ENCODE data around the gene HAGHL.

HAGHL gene

DNA sequence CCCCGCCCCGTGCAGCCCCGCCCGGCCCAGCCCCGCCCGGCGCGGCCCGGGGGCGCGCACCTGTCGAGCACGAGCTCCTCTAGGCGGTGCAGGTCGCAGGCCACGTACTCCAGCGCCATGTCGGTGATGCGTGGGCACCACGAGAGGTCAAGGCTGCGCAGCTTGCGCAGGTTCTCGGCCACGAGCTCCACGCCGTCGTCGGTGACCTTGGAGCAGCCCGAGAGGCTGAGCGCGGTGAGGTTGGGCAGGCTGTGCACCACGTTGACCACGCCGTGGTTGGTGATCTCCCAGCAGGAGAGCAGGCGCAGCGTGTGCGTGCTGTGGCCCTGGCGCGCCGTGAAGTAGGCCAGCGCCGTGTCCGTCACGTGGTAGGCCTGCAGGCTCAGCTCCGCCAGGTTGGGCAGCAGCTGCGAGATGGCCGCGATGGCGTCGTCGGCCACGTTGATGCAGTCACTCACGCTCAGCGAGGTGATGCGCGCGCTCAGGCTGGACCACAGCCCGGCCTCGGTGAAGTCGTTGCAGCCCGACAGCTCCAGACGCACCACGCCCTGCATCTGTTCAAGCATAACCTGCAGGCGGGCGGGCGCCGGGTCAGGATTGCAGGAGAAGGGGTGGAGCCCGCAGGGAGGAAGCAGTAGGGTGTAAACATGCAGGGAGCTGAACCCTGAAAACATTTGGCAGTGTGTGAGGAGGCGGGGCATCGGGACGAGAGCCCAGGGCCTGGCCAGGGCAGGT is 31.4 kb upstream of the HAGHL start:
- peaks cover 65% of the 10 kb centered on the region for H3K27me3 Mint-ChIP-seq
- H3K9me3 Mint-ChIP-seq, result no peaks in the 10 kb centered on the region
- no peaks in the 10 kb centered on the region for H3K36me3 Mint-ChIP-seq
- H3K27ac Mint-ChIP-seq, result peak overlapping the region; percentile 90
- peak overlapping the region; percentile 76 for H3K4me3 Mint-ChIP-seq
- peaks cover 45% of the 10 kb centered on the region for H3K4me1 Mint-ChIP-seq
- CTCF ChIA-PET, result interaction anchor here (1.0 to 1.3 kb wide), 3 partner anchors 17 to 24 kb away, joined by 3 to 4 read pairs (median 4); partner anchors contain the start of gene METRN
- peak; percentile 81 for DNase-seq

DNA sequence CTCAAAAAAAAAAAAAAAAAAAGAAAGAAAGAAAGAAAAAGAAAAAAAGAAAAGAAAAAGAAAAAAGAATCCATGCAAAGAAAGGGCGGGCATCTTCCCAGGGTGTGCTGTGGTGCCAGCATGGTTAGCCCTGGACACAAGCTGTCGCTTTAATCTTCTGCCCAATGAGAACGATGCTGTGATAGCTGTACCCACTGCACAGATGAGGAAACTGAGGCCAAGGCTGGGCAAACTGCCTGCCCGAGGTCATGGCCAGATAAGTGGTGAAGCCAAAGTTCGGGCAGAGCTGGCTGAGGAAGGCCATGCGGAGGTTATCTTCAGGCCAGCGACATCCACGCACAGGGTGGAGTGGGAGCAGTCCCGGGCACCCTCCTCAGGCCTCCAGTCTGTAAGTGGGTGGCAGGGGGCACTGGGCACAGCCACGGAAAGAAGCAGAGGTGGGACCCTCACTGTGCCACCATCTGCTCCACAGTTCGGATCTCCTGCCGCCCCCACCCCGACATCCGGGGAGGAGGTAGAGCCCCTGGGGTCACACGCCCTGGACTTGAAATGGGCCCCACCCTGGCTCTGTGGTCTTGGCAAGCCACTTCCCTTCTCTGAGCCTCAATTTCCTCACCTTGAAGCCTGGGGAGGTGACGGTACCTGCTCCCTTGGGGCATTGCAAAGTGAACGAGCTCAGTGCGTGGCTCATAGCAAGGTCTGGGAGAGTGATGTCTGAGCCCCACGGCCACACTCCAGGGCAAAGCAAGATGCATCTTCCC is 27.8 kb upstream of the HAGHL start:
- Mint-ChIP-seq H3K27ac (peak overlapping the region; percentile 75), H3K27me3 (peaks cover 86% of the 10 kb centered on the region), H3K4me1 (peaks cover 33% of the 10 kb centered on the region), H3K4me3 (no peak overlapping the region), H3K36me3 (no peaks in the 10 kb centered on the region), H3K9me3 (no peaks in the 10 kb centered on the region)
- CTCF ChIA-PET, result no interaction called here
- peak; percentile 53 for DNase-seq

DNA sequence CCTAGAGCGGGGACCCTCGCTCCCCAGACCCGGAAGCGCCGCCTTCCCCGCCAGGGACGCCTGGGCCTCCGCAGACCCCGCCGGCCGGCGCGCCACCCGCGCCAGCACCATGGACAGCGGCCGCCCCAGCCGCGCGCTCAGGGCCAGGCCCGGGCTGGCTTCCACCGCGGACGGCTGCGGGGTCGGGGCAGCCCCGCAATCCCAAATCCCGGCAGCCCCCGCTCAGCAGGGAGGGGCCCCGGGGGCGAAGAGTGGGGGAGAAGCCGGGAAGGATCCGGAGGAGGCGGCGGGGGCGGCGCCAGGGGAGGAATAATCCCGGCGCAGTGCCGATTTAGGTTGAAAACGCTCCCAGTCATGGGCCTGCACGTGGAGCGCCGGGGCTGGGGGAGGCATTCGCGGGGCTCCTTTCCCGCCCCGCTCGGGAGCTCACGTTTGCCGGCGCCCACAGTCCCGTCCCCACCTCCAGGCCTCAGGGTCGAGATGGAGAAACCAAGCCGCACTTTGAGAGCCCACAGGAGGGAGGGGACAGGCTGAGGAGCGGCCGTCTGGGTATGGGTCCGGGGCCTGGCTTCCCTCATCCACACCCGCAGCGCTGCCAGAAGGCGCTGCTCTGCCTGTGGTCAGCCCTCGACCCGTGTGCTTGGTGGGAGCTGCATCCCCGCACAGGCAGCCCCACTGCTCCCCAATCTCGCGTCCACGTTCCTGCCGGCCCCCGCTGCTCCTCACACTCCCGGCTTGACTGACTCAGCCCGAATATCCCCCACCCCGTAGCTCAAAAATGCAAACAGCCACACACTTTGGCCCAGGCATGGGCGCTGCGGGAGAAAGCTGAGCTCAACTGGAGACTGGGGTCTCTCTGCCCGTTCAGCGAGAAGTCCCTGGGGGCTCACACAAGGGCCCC is 26.0 kb upstream of the HAGHL start:
- peaks cover 24% of the 10 kb centered on the region for H3K4me1 Mint-ChIP-seq
- H3K36me3 Mint-ChIP-seq, result no peaks in the 10 kb centered on the region
- H3K9me3 Mint-ChIP-seq, result no peaks in the 10 kb centered on the region
- DNase-seq, result peak; percentile 65
- CTCF ChIA-PET, result interaction anchor here (0.7 to 2.9 kb wide), 2 partner anchors 12 to 84 kb away, joined by 3 to 15 read pairs; no protein-coding TSS in a partner anchor
- H3K27me3 Mint-ChIP-seq, result peaks cover 78% of the 10 kb centered on the region
- no peak overlapping the region for H3K4me3 Mint-ChIP-seq
- H3K27ac Mint-ChIP-seq, result no peak overlapping the region

GRCh38 chr16:702341-702740 is 24.6 kb upstream of the HAGHL start:
- Mint-ChIP-seq H3K4me3 (no peak overlapping the region), H3K4me1 (peaks cover 17% of the 10 kb centered on the region), H3K27me3 (peaks cover 86% of the 10 kb centered on the region), H3K36me3 (no peaks in the 10 kb centered on the region), H3K9me3 (no peaks in the 10 kb centered on the region), H3K27ac (no peak overlapping the region)
- DNase-seq, result no peak
- CTCF ChIA-PET, result interaction anchor here (0.6 to 2.9 kb wide), 4 partner anchors 10 to 492 kb away, joined by 3 to 15 read pairs (median 3); no protein-coding TSS in a partner anchor

DNA sequence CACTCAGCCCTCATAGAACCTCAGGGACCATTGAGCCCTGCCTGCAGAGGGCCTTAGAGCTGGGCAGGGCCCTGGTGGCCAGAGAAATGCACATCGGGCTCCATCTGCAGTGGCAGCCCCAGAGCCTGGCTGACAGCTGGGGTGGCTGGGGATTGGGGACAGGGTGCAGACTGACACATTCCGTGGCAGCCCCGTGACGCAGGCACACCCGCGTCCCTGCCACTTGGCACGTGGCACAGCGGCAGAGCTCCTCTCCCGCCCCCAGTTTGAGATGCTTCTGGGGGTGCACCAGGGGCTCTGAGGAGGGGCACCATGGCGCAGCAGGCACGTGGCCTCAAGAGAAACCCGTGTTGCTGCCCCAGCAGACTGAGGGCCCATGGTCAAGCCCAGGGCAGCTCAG is 23.5 kb upstream of the HAGHL start:
- Mint-ChIP-seq H3K27ac (no peak overlapping the region), H3K4me1 (peaks cover 14% of the 10 kb centered on the region), H3K4me3 (no peak overlapping the region), H3K36me3 (no peaks in the 10 kb centered on the region), H3K9me3 (no peaks in the 10 kb centered on the region), H3K27me3 (peaks cover 91% of the 10 kb centered on the region)
- DNase-seq, result no peak
- CTCF ChIA-PET, result interaction anchor here (1.5 to 2.9 kb wide), 2 partner anchors 9 to 82 kb away, joined by 4 to 15 read pairs; no protein-coding TSS in a partner anchor

DNA sequence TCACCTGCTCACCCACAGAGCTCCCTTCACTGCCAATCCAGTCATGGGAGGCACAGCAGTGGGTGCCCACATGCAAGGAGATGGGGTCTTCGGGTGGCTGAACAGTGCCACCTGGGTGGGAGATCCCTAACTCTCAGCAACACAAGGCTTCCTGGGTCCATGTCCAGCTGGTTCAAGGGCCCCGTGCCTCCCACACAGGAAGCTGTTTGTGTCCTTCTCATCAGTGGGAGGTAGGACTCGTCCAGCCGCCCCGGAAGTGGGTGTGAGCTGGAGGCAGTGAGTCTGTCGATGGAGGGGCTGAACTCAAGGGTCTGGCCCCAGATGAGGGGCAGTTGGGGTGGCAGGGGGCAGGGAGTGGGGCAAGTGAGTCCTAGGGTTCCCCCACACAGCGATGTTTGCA is 22.9 kb upstream of the HAGHL start:
- H3K4me3 Mint-ChIP-seq, result no peak overlapping the region
- DNase-seq, result no peak
- H3K27me3 Mint-ChIP-seq, result peaks cover 92% of the 10 kb centered on the region
- no peaks in the 10 kb centered on the region for H3K9me3 Mint-ChIP-seq
- CTCF ChIA-PET, result interaction anchor here (1.5 to 2.9 kb wide), 2 partner anchors 8 to 81 kb away, joined by 4 to 15 read pairs; no protein-coding TSS in a partner anchor
- no peak overlapping the region for H3K27ac Mint-ChIP-seq
- no peaks in the 10 kb centered on the region for H3K36me3 Mint-ChIP-seq
- peaks cover 11% of the 10 kb centered on the region for H3K4me1 Mint-ChIP-seq

DNA sequence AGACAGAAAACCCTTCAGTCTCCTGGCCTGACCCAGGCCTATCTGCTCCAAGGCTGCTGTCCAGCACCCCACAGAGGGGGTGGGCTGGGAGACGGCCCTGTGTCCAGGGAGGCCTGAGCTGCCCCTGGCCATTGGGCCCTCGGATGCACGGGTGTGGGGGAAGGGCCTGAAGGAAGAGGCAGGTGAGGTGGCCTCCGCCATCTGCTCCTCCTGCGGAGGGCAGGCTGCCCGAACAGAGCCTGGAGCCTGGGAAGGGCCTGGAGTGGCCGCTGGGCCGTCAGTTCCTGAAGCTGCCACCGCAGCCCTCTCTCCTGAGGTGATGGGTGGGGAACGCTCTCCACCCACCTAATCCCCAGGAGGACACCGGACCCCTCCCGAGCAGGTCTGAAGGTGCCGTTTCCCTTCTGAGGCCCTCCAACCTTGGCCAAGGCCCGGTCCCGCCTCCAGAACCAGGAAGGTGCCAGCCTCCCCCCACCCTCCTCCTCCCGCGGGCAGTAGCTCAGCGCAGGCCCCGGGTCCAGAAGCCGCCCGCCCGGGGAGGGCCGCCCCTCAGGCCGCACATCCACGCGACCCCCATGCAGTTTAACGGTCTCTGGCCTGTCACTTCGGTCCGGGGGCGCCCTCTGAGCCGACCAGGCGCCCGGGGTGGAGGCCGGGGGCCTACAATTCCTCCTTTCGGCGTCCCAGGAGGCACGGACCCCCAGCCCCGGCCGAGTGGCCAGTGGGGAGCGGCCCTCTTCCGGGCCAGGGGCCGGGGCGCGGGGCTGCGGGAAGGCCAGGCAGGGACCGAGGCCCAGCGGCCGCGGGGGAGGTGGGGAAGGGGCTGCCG is 22.1 kb upstream of the HAGHL start:
- Mint-ChIP-seq H3K4me1 (peaks cover 4% of the 10 kb centered on the region), H3K27ac (no peak overlapping the region), H3K36me3 (no peaks in the 10 kb centered on the region), H3K4me3 (no peak overlapping the region), H3K9me3 (no peaks in the 10 kb centered on the region), H3K27me3 (peaks cover 92% of the 10 kb centered on the region)
- CTCF ChIA-PET, result interaction anchor here (1.5 kb wide), 1 partner anchor 81 kb away, joined by 4 read pairs; no protein-coding TSS in a partner anchor
- no peak for DNase-seq

- CTCF ChIA-PET, result no interaction called here
- Mint-ChIP-seq H3K27me3 (peaks cover 92% of the 10 kb centered on the region), H3K9me3 (no peaks in the 10 kb centered on the region), H3K36me3 (no peaks in the 10 kb centered on the region), H3K4me1 (peaks cover 3% of the 10 kb centered on the region), H3K27ac (no peak within 1 kb of the TSS), H3K4me3 (no peak within 1 kb of the TSS)
- no peak for DNase-seq
These were observed 21.3 kb upstream of the HAGHL start, which contains the start of gene FBXL16 for GRCh38 chr16:705431-706188. FBXL16 (minus strand) TSS chr16:705801; CDS start chr16:697405, 8,396 bp downstream.

GRCh38 chr16:706189-707061 is 20.5 kb upstream of the HAGHL start:
- Mint-ChIP-seq H3K9me3 (no peaks in the 10 kb centered on the region), H3K27me3 (peaks cover 92% of the 10 kb centered on the region), H3K27ac (peak overlapping the region; percentile 42), H3K36me3 (no peaks in the 10 kb centered on the region), H3K4me1 (peaks cover 3% of the 10 kb centered on the region), H3K4me3 (no peak overlapping the region)
- no peak for DNase-seq
- CTCF ChIA-PET, result interaction anchor here (1.0 to 1.5 kb wide), 2 partner anchors 9 to 19 kb away, joined by 3 to 4 read pairs; no protein-coding TSS in a partner anchor

- Mint-ChIP-seq H3K36me3 (no peaks in the 10 kb centered on the region), H3K27me3 (peaks cover 92% of the 10 kb centered on the region), H3K27ac (peak overlapping the region; percentile 42), H3K4me1 (peaks cover 3% of the 10 kb centered on the region), H3K9me3 (no peaks in the 10 kb centered on the region), H3K4me3 (no peak overlapping the region)
- CTCF ChIA-PET, result interaction anchor here (1.0 to 1.5 kb wide), 2 partner anchors 9 to 18 kb away, joined by 3 to 4 read pairs; no protein-coding TSS in a partner anchor
- no peak for DNase-seq
These were observed 19.8 kb upstream of the HAGHL start for GRCh38 chr16:707062-707538.

- peaks cover 6% of the 10 kb centered on the region for H3K4me1 Mint-ChIP-seq
- peaks cover 88% of the 10 kb centered on the region for H3K27me3 Mint-ChIP-seq
- CTCF ChIA-PET, result interaction anchor here (1.1 to 1.5 kb wide), 3 partner anchors 12 to 77 kb away, joined by 3 read pairs; no protein-coding TSS in a partner anchor
- no peak overlapping the region for H3K4me3 Mint-ChIP-seq
- DNase-seq, result no peak
- no peak overlapping the region for H3K27ac Mint-ChIP-seq
- no peaks in the 10 kb centered on the region for H3K36me3 Mint-ChIP-seq
- H3K9me3 Mint-ChIP-seq, result no peaks in the 10 kb centered on the region
These were observed 18.9 kb upstream of the HAGHL start for GRCh38 chr16:708019-708418.
